Stomach (tissue), 4 donors: Measurements from ENCODE around the gene MLLT10.

Experiments used
- CTCF ChIP-seq, 7 experiments: fragments of 450-650 bp in 4 of 7; fragments of 200-600 bp in 3 of 7; sonication (generic) in 3 of 7; IDR thresholded peaks; one replicate each; pipeline ENCODE4 v1.5.1; 2016 to 2019; ENCODE audit warnings: antibody characterized with exemption in 7 of 7, control low read depth in 2 of 7, mild to moderate bottlenecking in 1 of 7
- POLR2A ChIP-seq, 4 donors: fragments of 450-650 bp; IDR thresholded peaks; one replicate each; pipeline ENCODE4 v1.6.1; 2016; ENCODE audit warnings: antibody characterized with exemption in 4 of 4, control low read depth in 2 of 4, mild to moderate bottlenecking in 1 of 4, moderate library complexity in 1 of 4

- no peak for TF ChIP-seq CTCF (IDR thresholded peaks at IDR 0.05)
- no peak for TF ChIP-seq POLR2A (IDR thresholded peaks at IDR 0.05)
Observed at GRCh38 chr10:21681156-21681555, 147.1 kb downstream of the MLLT10 start.
